Measurements from ENCODE around the gene GK.
"Not testable (repeated sequence)": the region's sequence is repeated elsewhere in the genome, so short reads cannot be mapped to it uniquely, and the experiment has no call there.

Gene GK

GRCh38 chrX:30706216-30706775 is 53.1 kb downstream of the GK start:
- DNase-seq (ENCODE audit: low read depth in 2 of 2) = no peak

GRCh38 chrX:30712214-30712613 is 59.0 kb downstream of the GK start:
- no peak for DNase-seq (ENCODE audit: low read depth in 2 of 2)

DNA sequence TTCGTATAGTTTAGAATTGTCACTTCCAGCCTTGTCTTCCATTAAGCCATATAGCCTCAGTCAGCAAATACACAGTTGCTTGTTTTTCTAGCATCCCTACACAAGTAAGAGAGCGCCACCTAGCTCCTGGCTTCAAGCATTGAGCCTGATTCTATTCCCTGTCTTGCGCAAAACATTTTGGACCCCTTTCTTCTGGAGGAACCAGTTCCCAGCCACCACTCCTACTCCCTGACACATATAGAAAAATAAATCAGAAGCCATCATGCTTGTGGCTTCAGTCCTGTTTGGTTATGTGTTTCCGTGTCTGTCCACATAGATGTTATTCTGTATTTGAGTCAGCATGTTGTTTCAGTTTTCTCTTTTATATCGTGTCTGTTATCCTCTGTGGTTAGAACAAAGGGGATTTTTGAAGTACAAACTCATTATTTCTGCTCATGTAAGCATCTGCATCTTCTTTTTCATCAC is 59.9 kb downstream of the GK start:
- peak; percentile 32 to 36 for DNase-seq (ENCODE audit: low read depth in 2 of 2)

DNA sequence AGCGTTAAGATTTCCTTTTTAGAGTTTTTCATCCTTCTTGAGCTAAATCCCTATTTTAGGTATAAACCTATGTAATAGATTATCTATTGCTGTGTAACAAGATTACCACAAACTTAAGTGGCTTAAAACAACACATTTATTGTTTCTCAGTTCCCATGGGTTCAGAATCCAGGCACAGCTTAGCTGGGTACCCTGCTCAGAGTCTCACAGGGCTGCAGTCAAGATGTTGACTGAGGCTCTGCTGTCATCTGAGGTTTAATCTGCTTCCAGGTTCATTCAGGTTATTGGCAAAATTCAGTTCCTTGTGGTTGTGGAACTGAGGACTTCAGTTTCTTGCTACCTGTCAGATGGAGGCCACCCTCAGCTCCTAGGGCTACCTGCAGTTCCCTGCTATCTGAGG is 60.9 kb downstream of the GK start:
- no peak for DNase-seq (ENCODE audit: low read depth in 2 of 2)

- no peak for DNase-seq (ENCODE audit: low read depth in 2 of 2)
Measured at GRCh38 chrX:30715976-30716375, 62.8 kb downstream of the GK start.

DNA sequence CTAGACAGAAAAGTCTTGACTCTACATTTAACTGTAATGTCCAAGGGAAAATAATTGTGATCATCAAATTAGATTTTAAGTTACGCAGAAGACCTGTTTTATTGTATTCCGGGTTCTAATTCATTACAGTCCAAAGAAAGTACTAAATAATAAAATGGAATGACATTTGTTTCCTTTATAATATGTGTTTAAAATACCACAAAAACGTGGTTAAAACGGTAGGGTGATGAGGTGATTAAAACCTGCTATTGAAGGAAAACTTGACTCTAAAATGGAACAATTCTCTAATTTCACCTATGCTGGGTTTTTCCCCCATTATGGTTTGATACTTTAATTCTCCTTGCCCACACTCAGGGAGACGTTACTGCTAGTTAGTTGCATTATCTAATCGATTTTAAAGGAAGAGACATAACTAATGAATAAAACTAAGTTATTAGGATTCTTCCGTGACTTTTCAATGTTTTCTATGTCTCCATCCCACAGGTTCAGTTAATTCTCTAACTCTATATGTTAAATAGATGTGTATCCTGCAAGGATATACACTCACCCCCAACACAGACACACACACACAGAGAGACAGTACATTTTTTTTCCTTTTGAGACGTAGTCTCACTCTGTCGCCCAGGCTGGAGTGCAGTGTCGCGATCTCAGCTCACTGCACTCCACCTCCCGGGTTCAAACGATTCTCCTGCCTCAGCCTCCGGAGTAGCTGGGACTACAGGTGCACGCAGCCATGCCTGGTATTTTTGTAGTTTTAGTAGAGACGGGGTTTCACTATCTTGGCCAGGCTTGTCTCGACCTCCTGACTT is 80.8 kb downstream of the GK start:
- DNase-seq (ENCODE audit: low read depth in 2 of 2) = no peak

- DNase-seq (ENCODE audit: low read depth in 2 of 2) = no peak
Measured at GRCh38 chrX:30734782-30735181, 81.6 kb downstream of the GK start.

- peak; percentile 36 to 44 for DNase-seq (ENCODE audit: low read depth in 2 of 2)
Measured at GRCh38 chrX:30735839-30736238, 82.6 kb downstream of the GK start.

DNA sequence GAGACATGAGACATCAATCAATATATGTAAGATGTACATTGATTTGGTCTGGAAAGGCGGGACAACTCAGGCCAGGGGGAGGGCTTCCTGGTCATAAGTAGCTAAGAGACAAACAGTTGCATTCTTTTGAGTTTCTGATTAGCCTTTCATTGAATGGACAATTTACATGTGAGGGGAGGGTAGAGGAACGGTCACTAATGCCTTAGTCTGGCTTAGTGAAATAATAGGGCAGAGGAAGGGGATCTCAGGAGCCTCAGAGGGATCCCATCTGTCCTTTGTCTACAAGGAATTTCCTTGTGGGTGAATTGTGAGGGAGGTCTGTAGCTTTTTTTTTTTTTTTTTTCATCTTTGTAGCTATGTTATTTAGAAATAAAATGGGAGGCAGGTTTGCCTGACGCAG is 88.3 kb downstream of the GK start:
- DNase-seq (ENCODE audit: low read depth in 2 of 2) = no peak

DNA sequence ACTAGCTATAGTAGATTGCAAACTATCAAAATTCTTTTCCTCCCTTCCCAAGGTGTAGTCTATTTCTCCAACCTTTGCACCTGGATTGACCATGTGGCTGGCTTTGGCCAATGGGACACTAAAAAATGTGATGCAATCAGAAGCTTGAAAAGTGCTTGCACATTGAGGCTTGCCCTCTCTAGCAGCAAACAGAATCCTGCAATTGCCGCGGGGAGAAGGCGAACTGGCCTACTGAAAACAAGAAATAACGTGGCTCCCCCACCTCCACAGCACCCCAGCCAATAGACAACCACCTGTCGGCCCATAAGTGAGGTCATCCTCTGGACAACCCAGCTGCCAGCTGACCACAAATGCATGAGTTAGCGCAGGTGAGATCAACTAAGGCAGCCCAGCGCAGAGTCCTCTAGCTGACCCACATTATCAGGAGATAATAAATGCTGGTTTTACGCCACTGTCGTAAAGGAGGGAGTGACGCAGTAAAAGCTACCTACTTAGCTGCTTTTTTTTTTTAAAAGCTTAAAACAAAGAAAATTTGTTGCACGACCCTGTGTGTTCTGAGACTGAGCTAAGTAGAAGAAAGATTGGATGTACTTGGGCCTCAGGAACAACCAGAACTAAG is 95.2 kb downstream of the GK start:
- DNase-seq (ENCODE audit: low read depth in 2 of 2) = no peak

DNA sequence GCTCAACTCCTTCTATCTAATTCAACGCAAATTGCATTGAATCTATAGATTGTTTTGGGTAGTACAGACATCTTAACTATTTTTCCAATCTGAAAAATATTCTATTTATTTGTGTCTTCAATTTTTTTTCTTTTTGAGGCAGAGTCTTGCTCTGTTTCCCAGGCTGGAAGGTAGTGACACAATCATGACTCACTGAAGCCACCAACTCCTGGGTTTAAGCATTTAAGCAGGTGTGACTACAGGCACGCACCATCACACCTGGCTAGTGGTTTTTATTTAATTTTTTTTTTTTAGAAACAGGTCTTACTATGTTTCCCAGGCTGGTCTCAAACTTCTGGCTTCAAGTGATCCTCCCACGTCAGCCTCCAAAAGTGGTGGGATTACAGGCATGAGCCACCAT is 98.3 kb downstream of the GK start:
- no peak for DNase-seq (ENCODE audit: low read depth in 2 of 2)

DNA sequence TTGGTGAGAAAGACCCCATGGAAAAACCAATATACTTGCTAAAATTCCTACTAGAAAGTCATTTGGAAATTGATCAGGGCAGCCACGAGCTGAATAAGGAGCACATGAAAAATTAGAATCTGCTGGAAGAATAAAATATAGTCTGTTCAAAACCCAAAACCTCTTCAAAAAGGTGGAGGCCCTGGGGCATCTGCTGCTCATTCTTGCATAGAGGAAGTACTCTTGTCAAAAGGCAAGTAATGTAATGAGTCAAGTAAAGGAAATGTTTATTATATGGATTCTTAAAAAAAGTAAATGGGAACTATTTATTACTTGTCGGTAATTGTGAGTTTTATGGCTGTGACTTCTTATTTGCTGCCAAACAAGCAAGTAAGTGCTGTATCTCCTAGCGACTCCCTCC is 109.5 kb downstream of the GK start:
- no peak for DNase-seq (ENCODE audit: low read depth in 2 of 2)

DNA sequence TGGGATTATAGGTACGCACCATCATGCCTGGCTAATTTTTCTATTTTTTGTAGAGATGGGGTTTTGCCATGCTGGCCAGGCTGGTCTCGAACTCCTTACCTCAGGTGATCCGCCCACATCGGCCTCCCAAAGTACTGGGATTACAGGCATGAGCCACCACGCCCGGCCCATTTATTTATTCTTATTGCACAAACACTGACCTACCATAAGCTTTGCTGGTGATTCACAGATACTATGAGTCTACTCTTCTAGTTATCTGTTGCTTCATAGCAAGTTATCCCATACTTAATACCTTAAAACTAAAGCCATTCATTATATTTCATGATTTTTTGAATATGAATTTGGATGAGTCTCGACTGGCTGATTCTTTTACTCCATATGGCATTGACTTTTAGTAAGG is 120.5 kb downstream of the GK start:
- DNase-seq (ENCODE audit: low read depth in 2 of 2) = not testable (repeated sequence)

- DNase-seq (ENCODE audit: low read depth in 2 of 2) = no peak
Measured at GRCh38 chrX:30777575-30777974, 124.4 kb downstream of the GK start.

GRCh38 chrX:30779453-30780030 is 126.3 kb downstream of the GK start:
- DNase-seq (ENCODE audit: low read depth in 2 of 2) = no peak

Measured in stimulated activated CD8-positive, alpha-beta memory T cell treated with anti-CD3 and anti-CD28 coated beads, Interleukin-15, amount 100 ng/mL, for 48 hours (primary cell).